Measurements from ENCODE around the gene EDN2.

EDN2 gene

GRCh38 chr1:41462680-41463004 lies 21.8 kb downstream of the EDN2 start:
- DNase-seq (ENCODE audit: low read depth, low spot score), result no peak
- H3K4me3 ChIP-seq (ENCODE audit: low read depth, low read length), result no peak overlapping the region
- CTCF ChIA-PET, result interaction anchor here (1.3 to 1.8 kb wide), 2 partner anchors 13 to 54 kb away, joined by 4 read pairs; no protein-coding TSS in a partner anchor
- POLR2A ChIA-PET, result no interaction called here
- no peak for TF ChIP-seq CTCF (IDR thresholded peaks at IDR 0.05; ENCODE audit: insufficient read depth, low read length, missing control alignments)

- no peak for TF ChIP-seq CTCF (IDR thresholded peaks at IDR 0.05; ENCODE audit: insufficient read depth, low read length, missing control alignments)
- CTCF ChIA-PET, result interaction anchor here (1.0 to 3.5 kb wide), 4 partner anchors 14 to 54 kb away, joined by 3 to 21 read pairs (median 4); no protein-coding TSS in a partner anchor
- no peak for DNase-seq (ENCODE audit: low read depth, low spot score)
- POLR2A ChIA-PET, result no interaction called here
- H3K4me3 ChIP-seq (ENCODE audit: low read depth, low read length), result no peak overlapping the region
These were observed 22.4 kb downstream of the EDN2 start for GRCh38 chr1:41461790-41462679.

- no peak overlapping the region for H3K4me3 ChIP-seq (ENCODE audit: low read depth, low read length)
- DNase-seq (ENCODE audit: low read depth, low spot score), result no peak
- CTCF ChIA-PET, result interaction anchor here (1.3 to 3.0 kb wide), 4 partner anchors 12 to 40 kb away, joined by 5 to 11 read pairs (median 8); no protein-coding TSS in a partner anchor
- no peak for TF ChIP-seq CTCF (IDR thresholded peaks at IDR 0.05; ENCODE audit: insufficient read depth, low read length, missing control alignments)
- POLR2A ChIA-PET, result no interaction called here
These were observed 27.5 kb downstream of the EDN2 start for GRCh38 chr1:41456847-41457540.

GRCh38 chr1:41455479-41456332 lies 28.8 kb downstream of the EDN2 start:
- no peak overlapping the region for H3K4me3 ChIP-seq (ENCODE audit: low read depth, low read length)
- DNase-seq (ENCODE audit: low read depth, low spot score), result no peak
- POLR2A ChIA-PET, result no interaction called here
- no peak for TF ChIP-seq CTCF (IDR thresholded peaks at IDR 0.05; ENCODE audit: insufficient read depth, low read length, missing control alignments)
- CTCF ChIA-PET, result interaction anchor here (1.2 to 3.3 kb wide), 8 partner anchors 11 to 173 kb away, joined by 3 to 22 read pairs (median 8); no protein-coding TSS in a partner anchor

- ChIA-PET CTCF (interaction anchor here (0.8 to 3.3 kb wide), 5 partner anchors 10 to 172 kb away, joined by 3 to 22 read pairs (median 9); no protein-coding TSS in a partner anchor), POLR2A (no interaction called here)
- TF ChIP-seq CTCF (IDR thresholded peaks at IDR 0.05; ENCODE audit: insufficient read depth, low read length, missing control alignments), result no peak
- H3K4me3 ChIP-seq (ENCODE audit: low read depth, low read length), result no peak overlapping the region
- DNase-seq (ENCODE audit: low read depth, low spot score), result no peak
These were observed 30.1 kb downstream of the EDN2 start for GRCh38 chr1:41454406-41454805.

All from AG04449 (cell line).